ENCODE measurements around the gene BDKRB2.
"Not testable (repeated sequence)": the region's sequence is repeated elsewhere in the genome, so short reads cannot be mapped to it uniquely, and the experiment has no call there.

The BDKRB2 gene

GRCh38 chr14:96233661-96234060 is 29.0 kb downstream of the BDKRB2 start:
- Histone ChIP-seq H3K9me3 (ENCODE audit: control insufficient read depth in 5 of 5, low read length in 5 of 5) (peaks cover 0 to 3% (median 0%) of the 10 kb centered on the region in 5 donors), H3K27me3 (ENCODE audit: control insufficient read depth in 5 of 5, insufficient read depth in 4 of 5, low read length in 5 of 5) (peaks cover 0 to 13% (median 9%) of the 10 kb centered on the region in 5 donors), H3K36me3 (ENCODE audit: control insufficient read depth in 5 of 5, insufficient read depth in 5 of 5, low read length in 5 of 5) (peaks cover 0 to 11% (median 0%) of the 10 kb centered on the region in 5 donors), H3K4me1 (ENCODE audit: control insufficient read depth in 5 of 5, insufficient read depth in 5 of 5, low read length in 5 of 5) (peaks cover 0 to 25% (median 14%) of the 10 kb centered on the region in 5 donors), H3K9ac (ENCODE audit: low read length in 5 of 5) (no peak overlapping the region), H3K4me3 (ENCODE audit: low read depth in 1 of 5, low read length in 5 of 5) (no peak overlapping the region), H3K27ac (ENCODE audit: low read depth, low read length) (peak overlapping the region; percentile 34)

GRCh38 chr14:96235426-96235825 is 30.8 kb downstream of the BDKRB2 start:
- Histone ChIP-seq H3K4me1 (ENCODE audit: control insufficient read depth in 5 of 5, insufficient read depth in 5 of 5, low read length in 5 of 5) (peaks cover 0 to 25% (median 14%) of the 10 kb centered on the region in 5 donors), H3K36me3 (ENCODE audit: control insufficient read depth in 5 of 5, insufficient read depth in 5 of 5, low read length in 5 of 5) (peaks cover 0 to 22% (median 13%) of the 10 kb centered on the region in 5 donors), H3K9ac (ENCODE audit: low read length in 5 of 5) (no peak overlapping the region), H3K4me3 (ENCODE audit: low read depth in 1 of 5, low read length in 5 of 5) (no peak overlapping the region), H3K27ac (ENCODE audit: low read depth, low read length) (no peak overlapping the region), H3K27me3 (ENCODE audit: control insufficient read depth in 5 of 5, insufficient read depth in 4 of 5, low read length in 5 of 5) (peaks cover 0 to 13% (median 9%) of the 10 kb centered on the region in 5 donors), H3K9me3 (ENCODE audit: control insufficient read depth in 5 of 5, low read length in 5 of 5) (no peaks in the 10 kb centered on the region)

- H3K27me3 ChIP-seq (ENCODE audit: control insufficient read depth in 5 of 5, insufficient read depth in 4 of 5, low read length in 5 of 5) = peaks cover 0 to 13% (median 9%) of the 10 kb centered on the region in 5 donors
- H3K9ac ChIP-seq (ENCODE audit: low read length in 5 of 5) = no peak overlapping the region
- no peak overlapping the region for H3K4me3 ChIP-seq (ENCODE audit: low read depth in 1 of 5, low read length in 5 of 5)
- H3K4me1 ChIP-seq (ENCODE audit: control insufficient read depth in 5 of 5, insufficient read depth in 5 of 5, low read length in 5 of 5) = peaks cover 0 to 20% (median 14%) of the 10 kb centered on the region in 5 donors
- peaks cover 0 to 42% (median 29%) of the 10 kb centered on the region in 5 donors for H3K36me3 ChIP-seq (ENCODE audit: control insufficient read depth in 5 of 5, insufficient read depth in 5 of 5, low read length in 5 of 5)
- H3K9me3 ChIP-seq (ENCODE audit: control insufficient read depth in 5 of 5, low read length in 5 of 5) = no peaks in the 10 kb centered on the region
- no peak overlapping the region for H3K27ac ChIP-seq (ENCODE audit: low read depth, low read length)
Measured at GRCh38 chr14:96237641-96238040, 33.0 kb downstream of the BDKRB2 start.

GRCh38 chr14:96238676-96239265 is 34.1 kb downstream of the BDKRB2 start:
- Histone ChIP-seq H3K27ac (ENCODE audit: low read depth, low read length) (no peak overlapping the region), H3K27me3 (ENCODE audit: control insufficient read depth in 5 of 5, insufficient read depth in 4 of 5, low read length in 5 of 5) (peaks cover 0 to 13% (median 6%) of the 10 kb centered on the region in 5 donors), H3K4me3 (ENCODE audit: low read depth in 1 of 5, low read length in 5 of 5) (no peak overlapping the region), H3K9ac (ENCODE audit: low read length in 5 of 5) (no peak overlapping the region), H3K36me3 (ENCODE audit: control insufficient read depth in 5 of 5, insufficient read depth in 5 of 5, low read length in 5 of 5) (peaks cover 0 to 42% (median 29%) of the 10 kb centered on the region in 5 donors), H3K4me1 (ENCODE audit: control insufficient read depth in 5 of 5, insufficient read depth in 5 of 5, low read length in 5 of 5) (peaks cover 0 to 13% (median 4%) of the 10 kb centered on the region in 5 donors), H3K9me3 (ENCODE audit: control insufficient read depth in 5 of 5, low read length in 5 of 5) (no peaks in the 10 kb centered on the region)

GRCh38 chr14:96239711-96240141 is 35.1 kb downstream of the BDKRB2 start:
- Histone ChIP-seq H3K4me3 (ENCODE audit: low read depth in 1 of 5, low read length in 5 of 5) (no peak overlapping the region), H3K9ac (ENCODE audit: low read length in 5 of 5) (no peak overlapping the region), H3K9me3 (ENCODE audit: control insufficient read depth in 5 of 5, low read length in 5 of 5) (no peaks in the 10 kb centered on the region), H3K4me1 (ENCODE audit: control insufficient read depth in 5 of 5, insufficient read depth in 5 of 5, low read length in 5 of 5) (peaks cover 0 to 4% (median 2%) of the 10 kb centered on the region in 5 donors), H3K27me3 (ENCODE audit: control insufficient read depth in 5 of 5, insufficient read depth in 4 of 5, low read length in 5 of 5) (peaks cover 0 to 9% (median 1%) of the 10 kb centered on the region in 5 donors), H3K36me3 (ENCODE audit: control insufficient read depth in 5 of 5, insufficient read depth in 5 of 5, low read length in 5 of 5) (peaks cover 0 to 42% (median 29%) of the 10 kb centered on the region in 5 donors), H3K27ac (ENCODE audit: low read depth, low read length) (no peak overlapping the region)

- Histone ChIP-seq H3K9me3 (ENCODE audit: control insufficient read depth in 5 of 5, low read length in 5 of 5) (no peaks in the 10 kb centered on the region), H3K4me3 (ENCODE audit: low read depth in 1 of 5, low read length in 5 of 5) (no peak overlapping the region), H3K4me1 (ENCODE audit: control insufficient read depth in 5 of 5, insufficient read depth in 5 of 5, low read length in 5 of 5) (no peaks in the 10 kb centered on the region), H3K36me3 (ENCODE audit: control insufficient read depth in 5 of 5, insufficient read depth in 5 of 5, low read length in 5 of 5) (peaks cover 0 to 42% (median 29%) of the 10 kb centered on the region in 5 donors), H3K9ac (ENCODE audit: low read length in 5 of 5) (no peak overlapping the region), H3K27me3 (ENCODE audit: control insufficient read depth in 5 of 5, insufficient read depth in 4 of 5, low read length in 5 of 5) (peaks cover 0 to 8% (median 0%) of the 10 kb centered on the region in 5 donors), H3K27ac (ENCODE audit: low read depth, low read length) (no peak overlapping the region)
Measured at GRCh38 chr14:96240641-96241040, 36.0 kb downstream of the BDKRB2 start.

GRCh38 chr14:96242126-96242525 is 37.5 kb downstream of the BDKRB2 start:
- H3K36me3 ChIP-seq (ENCODE audit: control insufficient read depth in 5 of 5, insufficient read depth in 5 of 5, low read length in 5 of 5) = peaks cover 0 to 44% (median 27%) of the 10 kb centered on the region in 5 donors
- H3K9ac ChIP-seq (ENCODE audit: low read length in 5 of 5) = no peak overlapping the region
- H3K4me1 ChIP-seq (ENCODE audit: control insufficient read depth in 5 of 5, insufficient read depth in 5 of 5, low read length in 5 of 5) = peaks cover 0 to 3% (median 0%) of the 10 kb centered on the region in 5 donors
- no peak overlapping the region for H3K27ac ChIP-seq (ENCODE audit: low read depth, low read length)
- H3K9me3 ChIP-seq (ENCODE audit: control insufficient read depth in 5 of 5, low read length in 5 of 5) = no peaks in the 10 kb centered on the region
- no peak overlapping the region for H3K4me3 ChIP-seq (ENCODE audit: low read depth in 1 of 5, low read length in 5 of 5)
- H3K27me3 ChIP-seq (ENCODE audit: control insufficient read depth in 5 of 5, insufficient read depth in 4 of 5, low read length in 5 of 5) = no peaks in the 10 kb centered on the region

- H3K4me3 ChIP-seq (ENCODE audit: low read depth in 1 of 5, low read length in 5 of 5) = no peak overlapping the region
- peaks cover 0 to 3% (median 0%) of the 10 kb centered on the region in 5 donors for H3K4me1 ChIP-seq (ENCODE audit: control insufficient read depth in 5 of 5, insufficient read depth in 5 of 5, low read length in 5 of 5)
- peaks cover 0 to 33% (median 20%) of the 10 kb centered on the region in 5 donors for H3K36me3 ChIP-seq (ENCODE audit: control insufficient read depth in 5 of 5, insufficient read depth in 5 of 5, low read length in 5 of 5)
- H3K9ac ChIP-seq (ENCODE audit: low read length in 5 of 5) = no peak overlapping the region
- no peak overlapping the region for H3K27ac ChIP-seq (ENCODE audit: low read depth, low read length)
- no peaks in the 10 kb centered on the region for H3K9me3 ChIP-seq (ENCODE audit: control insufficient read depth in 5 of 5, low read length in 5 of 5)
- H3K27me3 ChIP-seq (ENCODE audit: control insufficient read depth in 5 of 5, insufficient read depth in 4 of 5, low read length in 5 of 5) = no peaks in the 10 kb centered on the region
Measured at GRCh38 chr14:96243785-96244184, 39.1 kb downstream of the BDKRB2 start.

GRCh38 chr14:96245074-96245473 is 40.4 kb downstream of the BDKRB2 start:
- H3K4me3 ChIP-seq (ENCODE audit: low read depth in 1 of 5, low read length in 5 of 5); H3K4me1 ChIP-seq (ENCODE audit: control insufficient read depth in 5 of 5, insufficient read depth in 5 of 5, low read length in 5 of 5); H3K27ac ChIP-seq (ENCODE audit: low read depth, low read length); H3K27me3 ChIP-seq (ENCODE audit: control insufficient read depth in 5 of 5, insufficient read depth in 4 of 5, low read length in 5 of 5); H3K9ac ChIP-seq (ENCODE audit: low read length in 5 of 5); H3K9me3 ChIP-seq (ENCODE audit: control insufficient read depth in 5 of 5, low read length in 5 of 5): not testable (repeated sequence)
- peaks cover 0 to 26% (median 15%) of the 10 kb centered on the region in 5 donors for H3K36me3 ChIP-seq (ENCODE audit: control insufficient read depth in 5 of 5, insufficient read depth in 5 of 5, low read length in 5 of 5)

- Histone ChIP-seq H3K36me3 (ENCODE audit: control insufficient read depth in 5 of 5, insufficient read depth in 5 of 5, low read length in 5 of 5) (peaks cover 0 to 18% (median 7%) of the 10 kb centered on the region in 5 donors), H3K27me3 (ENCODE audit: control insufficient read depth in 5 of 5, insufficient read depth in 4 of 5, low read length in 5 of 5) (peaks cover 0 to 4% (median 0%) of the 10 kb centered on the region in 5 donors), H3K4me3 (ENCODE audit: low read depth in 1 of 5, low read length in 5 of 5) (no peak overlapping the region), H3K9ac (ENCODE audit: low read length in 5 of 5) (no peak overlapping the region), H3K4me1 (ENCODE audit: control insufficient read depth in 5 of 5, insufficient read depth in 5 of 5, low read length in 5 of 5) (peaks cover 0 to 3% (median 0%) of the 10 kb centered on the region in 5 donors), H3K27ac (ENCODE audit: low read depth, low read length) (no peak overlapping the region), H3K9me3 (ENCODE audit: control insufficient read depth in 5 of 5, low read length in 5 of 5) (no peaks in the 10 kb centered on the region)
Measured at GRCh38 chr14:96245710-96246538, 41.3 kb downstream of the BDKRB2 start.
